Lung (tissue), 16 donors: ENCODE measurements around the gene CPE. TPM values are rescaled to one million over a fixed set of nuclear protein-coding genes. Genes with fewer than 3 reads are reported as not detected.

ENCODE experiments used
- ATAC-seq: fragments of 200-7000 bp; cut with Tn5 transposase; one replicate; pipeline ENCODE4 v1.9.1; 2020; ENCODE audit warnings: moderate number of reproducible peaks; ENCODE audit not compliant: insufficient read depth, low FRiP score
- DNase-seq, 3 donors: peaks; one replicate each; pipeline ENCODE4 v3.0.0-alpha.2; 2013 to 2017
- H3K27ac ChIP-seq, 2 donors: one replicate each; pipeline ENCODE4 v1.5.1; 2013; ENCODE audit warnings: mild to moderate bottlenecking in 2 of 2, moderate library complexity in 2 of 2, control low read depth in 1 of 2, inconsistent platforms in 1 of 2, low read depth in 1 of 2, low read length in 1 of 2
- H3K27me3 ChIP-seq, 3 donors: one replicate each; pipeline ENCODE4 v1.5.1; 2013; ENCODE audit warnings: low read length in 2 of 3; ENCODE audit not compliant: control insufficient read depth in 3 of 3, insufficient read depth in 3 of 3
- H3K36me3 ChIP-seq, 4 donors: one replicate each; pipeline ENCODE4 v1.5.1; 2013; ENCODE audit warnings: low read length in 4 of 4, mild to moderate bottlenecking in 1 of 4, moderate library complexity in 1 of 4; ENCODE audit not compliant: control insufficient read depth in 4 of 4, insufficient read depth in 4 of 4
- H3K4me1 ChIP-seq, 5 donors: one replicate each; pipeline ENCODE4 v1.5.1; 2013; ENCODE audit warnings: low read length in 5 of 5, mild to moderate bottlenecking in 2 of 5, moderate library complexity in 1 of 5; ENCODE audit not compliant: control insufficient read depth in 5 of 5, insufficient read depth in 5 of 5
- H3K4me3 ChIP-seq: one replicate; pipeline ENCODE4 v1.5.1; 2013; ENCODE audit warnings: mild to moderate bottlenecking, control low read depth, moderate library complexity
- H3K9ac ChIP-seq, 2 donors: one replicate each; pipeline ENCODE4 v1.5.1; 2013; ENCODE audit warnings: low read length in 2 of 2, control low read depth in 1 of 2; ENCODE audit not compliant: insufficient read depth in 1 of 2
- H3K9me3 ChIP-seq, 4 donors: one replicate each; pipeline ENCODE4 v1.5.1; 2013; ENCODE audit warnings: low read length in 3 of 4, mild to moderate bottlenecking in 1 of 4, moderate library complexity in 1 of 4; ENCODE audit not compliant: control insufficient read depth in 4 of 4, insufficient read depth in 3 of 4
- WGBS, 2 donors: extraction: QIAGEN DNeasy Blood & Tissue Kit; methylation state at CpG; one replicate each; pipeline ENCODE4 v1.1.7; 2013; 5-methylcytosine and 5-hydroxymethylcytosine counted together
- long read RNA-seq, 5 donors: transcript quantifications; one replicate each; lab custom pipeline, GENCODE V29; 2026
- polyA plus RNA-seq, 2 donors: library from polyadenylated mRNA; stranded (reverse); fragments of 200-250 nt; gene quantifications; one replicate each; pipeline ENCODE4 v1.2.1, GENCODE V29; 2013
- total RNA-seq, 2 donors: library from RNA; depleted of rRNA in 1 of 2; stranded (reverse); fragments of >200 nt in 1 of 2; gene quantifications; one replicate each; pipeline ENCODE4 v1.2.1, GENCODE V29; 2014 to 2021
- TF ChIP-seq, protein P1 (sequence below): IDR thresholded peaks from 2 replicates; pipeline ENCODE4 v1.5.1; 2012; ENCODE audit warnings: mild to moderate bottlenecking; ENCODE audit errors: control extremely low read depth, extremely low read depth
- donor health status: control.
- donor health status: control.
- donor health status: Bipolar disorder and iron deficiency.
- donor health status: healthy.
- donor health status: DM: yes; HTN: yes; CAD: no.

Gene CPE
- total RNA-seq (100 to 1,000 TPM in 1 of 2 donors, 10 to 100 TPM in 1; 17.1 to 135 TPM), polyA plus RNA-seq (10 to 100 TPM in 1 of 2 donors, 1 to 10 TPM in 1; 6.6 to 11.5 TPM)
- long read RNA-seq, donor 1, transcript CPE-201 (9 exons, 2,421 nt): major isoform, 70 of 109 reads
- long read RNA-seq, donor 1, partial matches to known transcripts: 33 of 109 reads
- long read RNA-seq, donor 1, other reads (novel, unspliced or antisense): 6 of 109 reads
- long read RNA-seq, donor 2, transcript CPE-201 (9 exons, 2,421 nt): major isoform, 13 of 50 reads
- long read RNA-seq, donor 2, partial matches to known transcripts: 37 of 50 reads
- long read RNA-seq, donor 2, other reads (novel, unspliced or antisense): 0 of 50 reads
- long read RNA-seq, donor 3, transcript CPE-201 (9 exons, 2,421 nt): major isoform, 24 of 70 reads
- long read RNA-seq, donor 3, partial matches to known transcripts: 46 of 70 reads
- long read RNA-seq, donor 3, other reads (novel, unspliced or antisense): 0 of 70 reads
- long read RNA-seq, donor 4, transcript CPE-201 (9 exons, 2,421 nt): major isoform, 15 of 24 reads
- long read RNA-seq, donor 4, partial matches to known transcripts: 9 of 24 reads
- long read RNA-seq, donor 4, other reads (novel, unspliced or antisense): 0 of 24 reads
- long read RNA-seq, donor 5, transcript CPE-201 (9 exons, 2,421 nt): major isoform, 56 of 70 reads
- long read RNA-seq, donor 5, partial matches to known transcripts: 14 of 70 reads
- long read RNA-seq, donor 5, other reads (novel, unspliced or antisense): 0 of 70 reads

DNA sequence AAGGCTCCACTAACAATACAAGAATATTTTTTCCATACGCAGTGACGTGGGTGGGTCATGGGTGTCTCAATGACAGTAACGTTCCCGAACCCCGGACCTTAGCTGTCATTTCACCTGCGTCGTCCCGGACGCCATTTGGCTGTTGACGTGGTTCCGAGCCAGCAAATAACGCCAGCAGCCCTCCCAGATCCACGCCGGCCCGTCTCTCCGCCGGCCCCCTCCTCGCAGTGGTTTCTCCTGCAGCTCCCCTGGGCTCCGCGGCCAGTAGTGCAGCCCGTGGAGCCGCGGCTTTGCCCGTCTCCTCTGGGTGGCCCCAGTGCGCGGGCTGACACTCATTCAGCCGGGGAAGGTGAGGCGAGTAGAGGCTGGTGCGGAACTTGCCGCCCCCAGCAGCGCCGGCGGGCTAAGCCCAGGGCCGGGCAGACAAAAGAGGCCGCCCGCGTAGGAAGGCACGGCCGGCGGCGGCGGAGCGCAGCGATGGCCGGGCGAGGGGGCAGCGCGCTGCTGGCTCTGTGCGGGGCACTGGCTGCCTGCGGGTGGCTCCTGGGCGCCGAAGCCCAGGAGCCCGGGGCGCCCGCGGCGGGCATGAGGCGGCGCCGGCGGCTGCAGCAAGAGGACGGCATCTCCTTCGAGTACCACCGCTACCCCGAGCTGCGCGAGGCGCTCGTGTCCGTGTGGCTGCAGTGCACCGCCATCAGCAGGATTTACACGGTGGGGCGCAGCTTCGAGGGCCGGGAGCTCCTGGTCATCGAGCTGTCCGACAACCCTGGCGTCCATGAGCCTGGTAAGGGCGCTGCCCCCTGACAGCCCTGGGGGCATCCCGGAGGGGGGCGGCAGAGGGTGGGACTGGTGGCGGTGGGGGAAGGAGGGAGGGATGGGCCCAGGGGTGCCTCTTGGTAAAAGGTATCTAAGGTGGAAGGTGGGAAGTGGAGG is at the start of gene CPE:
CPE (plus strand) TSS at position 264 of the 933 bp plus-strand sequence; CDS start at position 478, 214 bp downstream.
- no peaks in the 10 kb centered on the region for H3K36me3 ChIP-seq
- H3K4me1 ChIP-seq: peaks cover 0 to 25% (median 5%) of the 10 kb centered on the region in 5 donors
- H3K9me3 ChIP-seq: peaks cover 0 to 4% (median 0%) of the 10 kb centered on the region in 4 donors
- ATAC-seq (peak; percentile 94), DNase-seq (peak; percentile 80 to 88 (median 87))
- H3K4me3 ChIP-seq: peak within 1 kb of the TSS; percentile 54
- H3K27me3 ChIP-seq: peaks cover 0 to 8% (median 0%) of the 10 kb centered on the region in 3 donors
- peak within 1 kb of the TSS in 1 of 2 donors; percentile 49 for H3K27ac ChIP-seq
- WGBS, 2 donors: 2 to 3% methylated on average over 60 to 82 of the region's 82 CpGs
- TF ChIP-seq, protein P1, sequence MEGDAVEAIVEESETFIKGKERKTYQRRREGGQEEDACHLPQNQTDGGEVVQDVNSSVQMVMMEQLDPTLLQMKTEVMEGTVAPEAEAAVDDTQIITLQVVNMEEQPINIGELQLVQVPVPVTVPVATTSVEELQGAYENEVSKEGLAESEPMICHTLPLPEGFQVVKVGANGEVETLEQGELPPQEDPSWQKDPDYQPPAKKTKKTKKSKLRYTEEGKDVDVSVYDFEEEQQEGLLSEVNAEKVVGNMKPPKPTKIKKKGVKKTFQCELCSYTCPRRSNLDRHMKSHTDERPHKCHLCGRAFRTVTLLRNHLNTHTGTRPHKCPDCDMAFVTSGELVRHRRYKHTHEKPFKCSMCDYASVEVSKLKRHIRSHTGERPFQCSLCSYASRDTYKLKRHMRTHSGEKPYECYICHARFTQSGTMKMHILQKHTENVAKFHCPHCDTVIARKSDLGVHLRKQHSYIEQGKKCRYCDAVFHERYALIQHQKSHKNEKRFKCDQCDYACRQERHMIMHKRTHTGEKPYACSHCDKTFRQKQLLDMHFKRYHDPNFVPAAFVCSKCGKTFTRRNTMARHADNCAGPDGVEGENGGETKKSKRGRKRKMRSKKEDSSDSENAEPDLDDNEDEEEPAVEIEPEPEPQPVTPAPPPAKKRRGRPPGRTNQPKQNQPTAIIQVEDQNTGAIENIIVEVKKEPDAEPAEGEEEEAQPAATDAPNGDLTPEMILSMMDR: peak; percentile 6
- H3K9ac ChIP-seq: peak within 1 kb of the TSS; percentile 31 to 95

DNA sequence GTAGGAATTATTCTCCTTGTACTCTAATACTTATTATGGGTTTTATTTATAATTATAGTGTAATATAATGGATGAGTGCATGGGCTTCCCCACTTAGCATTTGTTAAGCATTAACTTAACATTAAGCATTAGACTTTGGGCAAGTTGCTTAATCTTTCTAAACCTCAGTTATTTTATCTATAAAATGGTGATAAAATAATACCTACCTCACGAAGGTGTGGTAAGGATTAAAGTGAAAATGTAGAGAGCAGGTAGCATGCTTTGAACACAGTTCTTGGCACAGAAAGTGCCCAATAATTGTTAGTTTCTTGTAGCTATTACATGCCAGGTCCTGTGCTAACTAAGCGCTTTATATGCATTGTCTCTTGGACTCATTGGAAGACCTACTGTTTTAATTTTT is 48.7 kb upstream of the CPE start:
- Histone ChIP-seq H3K9me3 (peaks cover 0 to 1% (median 0%) of the 10 kb centered on the region in 4 donors), H3K4me3 (no peak overlapping the region), H3K36me3 (peaks cover 1 to 3% (median 2%) of the 10 kb centered on the region in 4 donors), H3K27ac (no peak overlapping the region), H3K9ac (no peak overlapping the region), H3K4me1 (peaks cover 3 to 29% (median 10%) of the 10 kb centered on the region in 5 donors), H3K27me3 (no peaks in the 10 kb centered on the region)
- ATAC-seq (no peak), DNase-seq (no peak)
- WGBS, 2 donors: 86 to 96% methylated on average over 2 of the region's 2 CpGs
- TF ChIP-seq, protein P1: no peak

DNA sequence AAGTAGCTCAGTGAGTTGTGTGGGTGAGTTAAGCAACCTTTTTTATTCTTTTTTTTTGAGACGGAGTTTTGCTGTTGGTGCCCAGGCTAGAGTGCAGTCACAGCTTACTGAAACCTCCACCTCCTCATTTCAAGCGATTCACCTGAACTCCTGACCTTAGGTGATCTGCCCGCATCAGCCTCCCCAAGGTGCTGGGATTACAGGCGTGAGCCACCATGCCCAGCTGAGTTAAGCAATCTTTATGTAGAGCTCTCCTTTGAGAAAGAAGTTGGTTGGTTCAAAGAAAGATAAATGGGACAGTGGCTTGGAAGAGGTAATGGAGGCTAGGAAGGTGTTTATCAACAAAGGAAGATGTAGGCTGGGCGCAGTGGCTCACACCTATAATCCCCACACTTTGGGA is 48.1 kb upstream of the CPE start:
- WGBS, 2 donors: 76 to 79% methylated on average over 5 of the region's 5 CpGs
- ATAC-seq (no peak), DNase-seq (no peak)
- H3K27ac ChIP-seq: no peak overlapping the region
- peaks cover 0 to 1% (median 0%) of the 10 kb centered on the region in 4 donors for H3K9me3 ChIP-seq
- no peaks in the 10 kb centered on the region for H3K27me3 ChIP-seq
- TF ChIP-seq, protein P1: no peak
- peak overlapping the region; percentile 43 for H3K4me3 ChIP-seq
- peaks cover 3 to 29% (median 10%) of the 10 kb centered on the region in 5 donors for H3K4me1 ChIP-seq
- H3K9ac ChIP-seq: no peak overlapping the region
- peaks cover 2 to 7% (median 3%) of the 10 kb centered on the region in 4 donors for H3K36me3 ChIP-seq
